Cardiac muscle cell (in vitro differentiated cells and primary cell): ENCODE measurements around the gene UQCRQ. TPM values are rescaled to one million over a fixed set of nuclear protein-coding genes. Genes with fewer than 3 reads are reported as not detected.
A peak's percentile ranks its signal among the peaks of the same experiment; 100 is the strongest.

Experiments
- DNase-seq, 2 donors: peaks; one replicate each; pipeline versions ENCODE4 v3.0.0 to v3.0.0-alpha.2; 2010 to 2017; ENCODE audit warnings: low read depth in 1 of 2, low spot score in 1 of 2
- H3K27ac ChIP-seq: fragments of 200-600 bp; sonication (generic); 2 replicates; pipeline ENCODE4 v1.5.1; 2016
- H3K27me3 ChIP-seq: fragments of 200-600 bp; sonication (generic); 2 replicates; pipeline ENCODE4 v1.6.0; 2016; ENCODE audit warnings: control low read depth
- H3K36me3 ChIP-seq: fragments of 200-600 bp; sonication (generic); 2 replicates; pipeline ENCODE4 v1.5.1; 2016; ENCODE audit warnings: control low read depth
- H3K4me1 ChIP-seq: fragments of 200-600 bp; sonication (generic); 2 replicates; pipeline ENCODE4 v1.8.1; 2017; ENCODE audit warnings: low read depth, mild to moderate bottlenecking, mixed run types
- H3K4me3 ChIP-seq: fragments of 200-600 bp; sonication (generic); 2 replicates; pipeline ENCODE4 v1.5.1; 2016; ENCODE audit warnings: mild to moderate bottlenecking
- H3K9me3 ChIP-seq: fragments of 200-600 bp; sonication (generic); 2 replicates; pipeline ENCODE4 v1.5.1; 2017; ENCODE audit warnings: low read depth, mild to moderate bottlenecking, control low read depth
- polyA plus RNA-seq: library from polyadenylated mRNA; unstranded; fragments of >200 nt; fragmentation: Nextera tagmentation; extraction: Ambion mirVana; gene quantifications from 2 replicates; pipeline ENCODE4 v1.2.1, GENCODE V29; 2016
- total RNA-seq: library from RNA; depleted of rRNA; stranded (reverse); fragments of >200 nt; gene quantifications from 2 replicates; pipeline ENCODE4 v1.2.3, GENCODE V29; 2016
- TF ChIP-seq, protein P1 (sequence below): IDR thresholded peaks from 2 replicates; pipeline ENCODE4 v1.5.1; 2012; ENCODE audit warnings: low read depth, mild to moderate bottlenecking, low read length

UQCRQ gene
- total and polyA plus RNA-seq, 2 experiments from 2014 or later: 97.0 to 1,297 TPM

GRCh38 chr5:132867046-132867451, 607 bp downstream of the UQCRQ start:
- H3K4me3 ChIP-seq: peak overlapping the region; percentile 49
- TF ChIP-seq, protein P1, sequence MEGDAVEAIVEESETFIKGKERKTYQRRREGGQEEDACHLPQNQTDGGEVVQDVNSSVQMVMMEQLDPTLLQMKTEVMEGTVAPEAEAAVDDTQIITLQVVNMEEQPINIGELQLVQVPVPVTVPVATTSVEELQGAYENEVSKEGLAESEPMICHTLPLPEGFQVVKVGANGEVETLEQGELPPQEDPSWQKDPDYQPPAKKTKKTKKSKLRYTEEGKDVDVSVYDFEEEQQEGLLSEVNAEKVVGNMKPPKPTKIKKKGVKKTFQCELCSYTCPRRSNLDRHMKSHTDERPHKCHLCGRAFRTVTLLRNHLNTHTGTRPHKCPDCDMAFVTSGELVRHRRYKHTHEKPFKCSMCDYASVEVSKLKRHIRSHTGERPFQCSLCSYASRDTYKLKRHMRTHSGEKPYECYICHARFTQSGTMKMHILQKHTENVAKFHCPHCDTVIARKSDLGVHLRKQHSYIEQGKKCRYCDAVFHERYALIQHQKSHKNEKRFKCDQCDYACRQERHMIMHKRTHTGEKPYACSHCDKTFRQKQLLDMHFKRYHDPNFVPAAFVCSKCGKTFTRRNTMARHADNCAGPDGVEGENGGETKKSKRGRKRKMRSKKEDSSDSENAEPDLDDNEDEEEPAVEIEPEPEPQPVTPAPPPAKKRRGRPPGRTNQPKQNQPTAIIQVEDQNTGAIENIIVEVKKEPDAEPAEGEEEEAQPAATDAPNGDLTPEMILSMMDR: no peak
- no peaks in the 10 kb centered on the region for H3K9me3 ChIP-seq
- no peaks in the 10 kb centered on the region for H3K27me3 ChIP-seq
- DNase-seq: no peak
- peak overlapping the region; percentile 94 for H3K27ac ChIP-seq
- H3K36me3 ChIP-seq: peaks cover 10% of the 10 kb centered on the region
- peaks cover 18% of the 10 kb centered on the region for H3K4me1 ChIP-seq

DNA sequence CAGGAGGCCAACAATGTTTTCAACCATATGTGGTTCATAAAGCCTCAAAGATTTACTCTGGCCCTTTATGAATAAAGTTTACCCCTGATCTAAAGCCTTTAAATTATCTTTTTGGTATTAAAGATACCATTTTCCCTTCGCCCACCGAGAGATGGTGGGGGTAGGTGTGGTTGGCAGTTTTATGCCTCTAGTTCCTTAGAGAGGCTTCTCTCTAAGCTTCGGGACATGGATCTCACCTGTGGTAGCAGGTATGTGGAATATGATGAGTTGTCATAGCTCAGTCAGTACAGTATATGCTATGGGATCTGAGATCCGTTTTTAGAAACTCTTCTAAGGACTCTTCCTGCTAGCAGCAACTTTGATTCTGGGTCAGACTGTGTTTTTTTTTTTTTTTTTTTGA, 2.3 kb downstream of the UQCRQ start:
- no peak overlapping the region for H3K4me3 ChIP-seq
- TF ChIP-seq, protein P1: no peak
- H3K27ac ChIP-seq: no peak overlapping the region
- no peaks in the 10 kb centered on the region for H3K9me3 ChIP-seq
- no peaks in the 10 kb centered on the region for H3K27me3 ChIP-seq
- DNase-seq: no peak
- H3K4me1 ChIP-seq: peaks cover 21% of the 10 kb centered on the region
- peaks cover 10% of the 10 kb centered on the region for H3K36me3 ChIP-seq

- no peaks in the 10 kb centered on the region for H3K27me3 ChIP-seq
- H3K4me3 ChIP-seq: no peak overlapping the region
- H3K36me3 ChIP-seq: peaks cover 10% of the 10 kb centered on the region
- TF ChIP-seq, protein P1: no peak
- H3K27ac ChIP-seq: peak overlapping the region; percentile 85
- DNase-seq: no peak
- no peaks in the 10 kb centered on the region for H3K9me3 ChIP-seq
- peaks cover 22% of the 10 kb centered on the region for H3K4me1 ChIP-seq
These were observed 4.4 kb downstream of the UQCRQ start for GRCh38 chr5:132870801-132871200.

DNA sequence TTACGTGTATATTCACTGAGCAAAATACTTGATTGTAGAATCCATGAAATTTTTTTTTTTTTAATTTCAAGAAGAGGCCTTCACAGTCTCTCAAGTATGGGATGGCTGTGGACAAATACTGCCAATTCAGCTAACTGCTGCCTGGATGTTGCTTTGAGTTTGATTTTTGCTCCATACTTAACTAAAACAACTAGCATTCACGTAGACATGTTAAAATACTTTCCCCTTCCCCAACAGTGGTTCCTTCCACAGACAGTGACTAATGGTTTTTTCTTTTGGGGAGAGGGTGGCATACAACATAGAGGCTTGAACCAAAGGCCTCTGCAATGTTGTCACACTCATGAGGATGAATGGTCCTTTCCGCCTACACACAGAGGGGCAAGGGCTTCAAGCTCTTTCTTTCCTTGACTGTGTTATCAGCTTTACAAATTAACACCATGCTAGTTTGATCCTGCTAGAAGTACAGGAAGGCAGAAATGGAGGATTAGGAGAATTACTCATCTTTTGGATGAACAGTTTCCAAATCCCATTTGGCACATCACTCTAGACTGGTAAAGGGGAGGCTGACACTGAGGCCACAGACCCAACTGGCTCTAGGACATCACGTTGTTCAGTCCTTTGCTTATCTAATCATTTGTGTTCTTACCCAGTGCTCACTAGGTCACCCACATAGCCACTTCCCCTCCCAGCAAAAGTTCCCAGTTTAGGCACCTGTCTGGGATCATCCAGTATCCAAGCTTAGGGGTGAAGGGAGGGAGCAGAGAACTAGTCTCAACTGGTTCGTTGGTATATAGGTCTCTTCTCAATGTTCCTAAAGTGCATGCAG, 5.2 kb downstream of the UQCRQ start:
- peak in 1 of 2 donors; percentile 27 for DNase-seq
- Histone ChIP-seq H3K4me1 (peaks cover 30% of the 10 kb centered on the region), H3K9me3 (no peaks in the 10 kb centered on the region), H3K27ac (peak overlapping the region; percentile 85), H3K36me3 (peaks cover 10% of the 10 kb centered on the region), H3K4me3 (no peak overlapping the region), H3K27me3 (no peaks in the 10 kb centered on the region)
- TF ChIP-seq, protein P1: no peak

DNA sequence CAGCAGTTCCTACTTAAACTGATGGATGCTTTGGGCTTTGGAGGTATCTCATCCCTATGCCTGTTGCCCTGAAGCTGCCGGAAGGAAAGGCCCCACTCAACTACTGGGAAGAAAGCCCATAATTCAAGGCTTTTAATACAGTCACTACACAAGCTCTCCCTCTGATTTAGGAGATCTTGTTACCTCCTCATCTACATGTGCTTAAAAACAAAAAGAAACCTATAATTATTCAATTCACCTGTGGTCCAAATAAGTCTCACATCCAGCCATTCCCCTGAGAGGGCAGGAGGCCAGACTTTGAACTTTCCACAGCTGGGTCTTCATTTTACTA, 6.3 kb downstream of the UQCRQ start:
- peaks cover 8% of the 10 kb centered on the region for H3K36me3 ChIP-seq
- peaks cover 35% of the 10 kb centered on the region for H3K4me1 ChIP-seq
- H3K27ac ChIP-seq: peak overlapping the region; percentile 85
- no peak overlapping the region for H3K4me3 ChIP-seq
- no peaks in the 10 kb centered on the region for H3K9me3 ChIP-seq
- H3K27me3 ChIP-seq: no peaks in the 10 kb centered on the region
- TF ChIP-seq, protein P1: no peak
- no peak for DNase-seq
